Peyer's patch (tissue), 4 donors: ENCODE results near the gene MMAB. TPM values are rescaled to one million over a fixed set of nuclear protein-coding genes. Genes with fewer than 3 reads are reported as not detected.

ENCODE experiments used
- DNase-seq, 3 donors: peaks; one replicate each; pipeline ENCODE4 v3.0.0-alpha.2; 2017 to 2019
- H3K27ac ChIP-seq, 4 donors: fragments of 200-600 bp; sonication (generic); one replicate each; pipeline ENCODE4 v1.5.1; 2016 to 2019
- H3K27me3 ChIP-seq, 2 donors: fragments of 200-600 bp; sonication (generic); one replicate each; pipeline ENCODE4 v1.5.1; 2019
- H3K36me3 ChIP-seq, 3 donors: fragments of 200-600 bp; sonication (generic); one replicate each; pipeline ENCODE4 v1.5.1; 2016 to 2019
- H3K4me1 ChIP-seq, 4 donors: fragments of 200-600 bp; sonication (generic); one replicate each; pipeline ENCODE4 v1.5.1; 2016 to 2019
- H3K4me3 ChIP-seq, 4 donors: fragments of 200-600 bp; sonication (generic); 1 replicate in 3 of 4; 2 replicates in 1 of 4; pipeline ENCODE4 v1.5.1; 2016 to 2019; ENCODE audit warnings: mild to moderate bottlenecking in 1 of 4
- H3K9me3 ChIP-seq, 4 donors: fragments of 200-600 bp; sonication (generic); one replicate each; pipeline ENCODE4 v1.5.1; 2016 to 2019; ENCODE audit warnings: mild to moderate bottlenecking in 1 of 4
- CTCF ChIP-seq, 6 experiments: fragments of 450-650 bp in 4 of 6; fragments of 200-600 bp in 2 of 6; sonication (generic) in 1 of 6; IDR thresholded peaks; one replicate each; pipeline ENCODE4 v1.5.1; 2017 to 2019; ENCODE audit warnings: antibody characterized with exemption in 6 of 6, mild to moderate bottlenecking in 3 of 6, moderate library complexity in 1 of 6
- POLR2A ChIP-seq, 2 donors: fragments of 450-650 bp; IDR thresholded peaks; one replicate each; pipeline ENCODE4 v1.5.1; 2017; ENCODE audit warnings: antibody characterized with exemption in 2 of 2, mild to moderate bottlenecking in 2 of 2, moderate library complexity in 2 of 2
- total RNA-seq, 4 donors: library from RNA; depleted of rRNA; stranded (reverse); fragments of >200 nt; gene quantifications; one replicate each; pipeline ENCODE4 v1.1.0, GENCODE V29; 2016

The MMAB gene
- total RNA-seq, 4 donors from 2014 or later: 30.8 to 41.4 (median 32.1) TPM

- Histone ChIP-seq H3K27ac (no peak overlapping the region), H3K27me3 (no peaks in the 10 kb centered on the region), H3K9me3 (no peaks in the 10 kb centered on the region), H3K4me3 (no peak overlapping the region), H3K36me3 (peaks cover 0 to 84% (median 0%) of the 10 kb centered on the region in 3 donors), H3K4me1 (no peaks in the 10 kb centered on the region)
- peak in 1 of 3 donors; percentile 15 for DNase-seq
- TF ChIP-seq POLR2A (IDR thresholded peaks at IDR 0.05): no peak
- no peak for TF ChIP-seq CTCF (IDR thresholded peaks at IDR 0.05)
Observed at GRCh38 chr12:109527489-109528123, 45.7 kb downstream of the MMAB start.

GRCh38 chr12:109525279-109525585 lies 48.1 kb downstream of the MMAB start:
- H3K27me3 ChIP-seq: no peaks in the 10 kb centered on the region
- peaks cover 0 to 81% (median 0%) of the 10 kb centered on the region in 3 donors for H3K36me3 ChIP-seq
- TF ChIP-seq POLR2A (IDR thresholded peaks at IDR 0.05) (no peak), CTCF (IDR thresholded peaks at IDR 0.05) (no peak)
- H3K4me1 ChIP-seq: no peaks in the 10 kb centered on the region
- H3K4me3 ChIP-seq: no peak overlapping the region
- no peak for DNase-seq
- H3K9me3 ChIP-seq: no peaks in the 10 kb centered on the region
- no peak overlapping the region for H3K27ac ChIP-seq

- Histone ChIP-seq H3K36me3 (peaks cover 0 to 77% (median 0%) of the 10 kb centered on the region in 3 donors), H3K27me3 (no peaks in the 10 kb centered on the region), H3K9me3 (no peaks in the 10 kb centered on the region), H3K4me3 (no peak overlapping the region), H3K27ac (no peak overlapping the region), H3K4me1 (no peaks in the 10 kb centered on the region)
- DNase-seq: peak in 1 of 3 donors; percentile 7
- TF ChIP-seq CTCF (IDR thresholded peaks at IDR 0.05) (no peak), POLR2A (IDR thresholded peaks at IDR 0.05) (no peak)
Observed at GRCh38 chr12:109524466-109525278, 48.6 kb downstream of the MMAB start.

- DNase-seq: peak in 1 of 3 donors; percentile 26
Observed at GRCh38 chr12:109523504-109523903, 49.8 kb downstream of the MMAB start.

GRCh38 chr12:109523071-109523470 lies 50.2 kb downstream of the MMAB start:
- peaks cover 0 to 85% (median 0%) of the 10 kb centered on the region in 3 donors for H3K36me3 ChIP-seq
- H3K4me1 ChIP-seq: no peaks in the 10 kb centered on the region
- no peak overlapping the region for H3K27ac ChIP-seq
- peak in 1 of 3 donors; percentile 34 for DNase-seq
- H3K27me3 ChIP-seq: no peaks in the 10 kb centered on the region
- H3K4me3 ChIP-seq: no peak overlapping the region
- H3K9me3 ChIP-seq: no peaks in the 10 kb centered on the region
- no peak for TF ChIP-seq CTCF (IDR thresholded peaks at IDR 0.05)
- no peak for TF ChIP-seq POLR2A (IDR thresholded peaks at IDR 0.05)

More at GRCh38 chr12:109523504-109523903, 49.8 kb downstream of the MMAB start:
- no peaks in the 10 kb centered on the region for H3K9me3 ChIP-seq
- H3K4me1 ChIP-seq: no peaks in the 10 kb centered on the region
- H3K4me3 ChIP-seq: no peak overlapping the region
- no peak overlapping the region for H3K27ac ChIP-seq
- H3K27me3 ChIP-seq: no peaks in the 10 kb centered on the region
- peaks cover 0 to 85% (median 0%) of the 10 kb centered on the region in 3 donors for H3K36me3 ChIP-seq
- TF ChIP-seq CTCF (IDR thresholded peaks at IDR 0.05) (no peak), POLR2A (IDR thresholded peaks at IDR 0.05) (no peak)
